Neural progenitor cell (in vitro differentiated cells): ENCODE results near the gene SYNDIG1L.
"Not testable (repeated sequence)": the region's sequence is repeated elsewhere in the genome, so short reads cannot be mapped to it uniquely, and the experiment has no call there.

Experiments
- CTCF ChIP-seq: fragments of 200-600 bp; sonication (generic); IDR thresholded peaks from 2 replicates; pipeline ENCODE4 v1.5.1; 2017; ENCODE audit warnings: antibody characterized with exemption, mild to moderate bottlenecking
- EZH2 ChIP-seq: fragments of 200-600 bp; sonication (generic); IDR thresholded peaks from 2 replicates; pipeline ENCODE4 v1.6.1; 2017; ENCODE audit warnings: antibody characterized with exemption, mild to moderate bottlenecking, moderate library complexity
- EZH2phosphoT487 ChIP-seq: fragments of 200-600 bp; sonication (generic); IDR thresholded peaks from 2 replicates; pipeline ENCODE4 v1.6.1; 2017; ENCODE audit warnings: antibody characterized with exemption

- not testable (repeated sequence) for TF ChIP-seq CTCF, EZH2, EZH2phosphoT487
These were observed 28.4 kb upstream of the SYNDIG1L start for GRCh38 chr14:74454397-74454796.
